ENCODE data around the gene SRM.

GRCh38 chr1:11044086-11044848 lies 15.6 kb downstream of the SRM start:
- TF ChIP-seq, protein P1, sequence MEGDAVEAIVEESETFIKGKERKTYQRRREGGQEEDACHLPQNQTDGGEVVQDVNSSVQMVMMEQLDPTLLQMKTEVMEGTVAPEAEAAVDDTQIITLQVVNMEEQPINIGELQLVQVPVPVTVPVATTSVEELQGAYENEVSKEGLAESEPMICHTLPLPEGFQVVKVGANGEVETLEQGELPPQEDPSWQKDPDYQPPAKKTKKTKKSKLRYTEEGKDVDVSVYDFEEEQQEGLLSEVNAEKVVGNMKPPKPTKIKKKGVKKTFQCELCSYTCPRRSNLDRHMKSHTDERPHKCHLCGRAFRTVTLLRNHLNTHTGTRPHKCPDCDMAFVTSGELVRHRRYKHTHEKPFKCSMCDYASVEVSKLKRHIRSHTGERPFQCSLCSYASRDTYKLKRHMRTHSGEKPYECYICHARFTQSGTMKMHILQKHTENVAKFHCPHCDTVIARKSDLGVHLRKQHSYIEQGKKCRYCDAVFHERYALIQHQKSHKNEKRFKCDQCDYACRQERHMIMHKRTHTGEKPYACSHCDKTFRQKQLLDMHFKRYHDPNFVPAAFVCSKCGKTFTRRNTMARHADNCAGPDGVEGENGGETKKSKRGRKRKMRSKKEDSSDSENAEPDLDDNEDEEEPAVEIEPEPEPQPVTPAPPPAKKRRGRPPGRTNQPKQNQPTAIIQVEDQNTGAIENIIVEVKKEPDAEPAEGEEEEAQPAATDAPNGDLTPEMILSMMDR (IDR thresholded peaks at IDR 0.05) = no peak
- TF ChIP-seq POLR2A (IDR thresholded peaks at IDR 0.05) = no peak
